ENCODE data around the gene NBAS.
"Not testable (repeated sequence)": the region's sequence is repeated elsewhere in the genome, so short reads cannot be mapped to it uniquely, and the experiment has no call there.

Gene NBAS

GRCh38 chr2:15263976-15264685 lies 297.0 kb downstream of the NBAS start:
- DNase-seq (ENCODE audit: low spot score), result no peak

GRCh38 chr2:15262792-15263191 lies 298.3 kb downstream of the NBAS start:
- DNase-seq (ENCODE audit: low spot score), result no peak

DNA sequence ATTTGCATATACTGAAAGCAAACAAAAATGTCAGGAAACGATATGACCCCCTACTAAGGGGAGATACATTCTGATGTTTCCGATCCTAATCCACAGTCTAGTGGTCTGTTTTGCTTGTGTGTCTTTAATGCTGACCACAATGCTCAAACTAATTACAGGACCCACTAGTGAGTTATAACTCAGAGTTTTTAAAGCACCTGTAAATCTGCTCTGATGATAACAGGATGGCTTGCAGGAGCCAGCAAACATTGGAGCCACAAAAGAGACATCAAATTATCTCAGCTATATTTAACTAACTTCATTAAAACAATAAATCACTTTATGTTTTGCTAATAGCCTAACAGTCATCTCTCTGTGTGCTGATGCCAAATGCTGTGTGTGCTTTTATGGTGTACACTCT lies 300.3 kb downstream of the NBAS start:
- DNase-seq (ENCODE audit: low spot score), result no peak

DNA sequence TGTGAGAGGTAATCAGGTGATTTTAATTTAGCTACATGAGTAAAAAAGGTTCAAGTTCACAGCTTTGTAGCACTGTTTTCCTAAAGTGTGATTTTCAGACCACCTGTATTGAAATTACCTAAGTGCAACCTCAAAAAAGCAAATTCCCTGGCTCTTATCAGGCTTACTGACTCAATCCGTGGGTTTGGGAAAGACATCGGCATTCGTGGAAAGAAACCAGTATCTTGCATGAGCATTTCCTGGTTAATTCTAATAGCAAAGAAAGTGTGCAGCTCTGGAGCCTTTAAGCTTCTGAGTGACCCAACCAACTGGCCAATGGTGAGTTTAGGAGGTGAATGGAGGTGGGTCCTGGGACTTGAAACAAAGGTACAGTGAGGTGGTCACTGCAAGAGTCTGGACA lies 300.9 kb downstream of the NBAS start:
- no peak for DNase-seq (ENCODE audit: low spot score)

DNA sequence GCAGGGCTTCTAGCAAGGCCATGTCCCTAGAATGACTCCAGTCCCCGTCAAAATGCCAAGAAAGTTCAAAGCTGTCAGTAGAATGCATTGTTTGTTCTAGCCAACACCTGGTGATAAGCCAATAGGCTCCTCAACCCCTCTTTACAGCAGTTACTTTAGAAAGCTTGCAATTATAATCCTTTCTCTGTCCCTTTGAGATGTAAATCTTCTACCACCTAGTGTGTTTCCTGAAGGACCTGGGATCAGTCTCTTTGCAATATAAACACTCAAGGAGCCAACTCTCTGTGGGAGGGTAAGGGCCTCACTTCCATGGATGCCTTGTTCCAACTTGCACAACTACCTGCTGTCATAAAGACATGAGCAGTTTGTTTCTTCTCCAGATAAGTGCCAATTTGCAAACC lies 301.8 kb downstream of the NBAS start:
- DNase-seq (ENCODE audit: low spot score), result no peak

- DNase-seq (ENCODE audit: low spot score), result not testable (repeated sequence)
Observed at GRCh38 chr2:15258385-15258784, 302.7 kb downstream of the NBAS start.

DNA sequence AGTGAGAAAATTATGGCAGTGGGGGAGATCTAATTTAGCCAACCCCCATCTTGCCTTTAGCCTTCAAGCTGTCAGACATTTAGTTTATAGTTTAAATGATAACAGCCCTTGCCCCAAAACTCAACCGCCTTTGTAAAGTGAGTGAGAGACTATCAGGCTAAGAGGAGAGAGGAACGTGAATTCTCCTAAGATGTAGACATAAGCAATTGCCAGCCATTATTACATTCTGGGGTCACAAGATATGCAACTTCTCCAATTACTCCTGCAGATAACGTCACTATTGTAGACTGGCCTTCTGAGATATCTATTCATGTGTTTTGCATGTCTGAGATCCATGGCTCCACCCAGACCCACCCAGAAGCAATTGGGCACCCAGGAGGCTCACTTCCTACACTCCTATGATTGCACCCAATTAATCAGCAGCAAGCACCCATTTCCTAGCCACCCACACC lies 307.3 kb downstream of the NBAS start:
- no peak for DNase-seq (ENCODE audit: low spot score)

- DNase-seq (ENCODE audit: low spot score), result no peak
Observed at GRCh38 chr2:15253247-15253646, 307.9 kb downstream of the NBAS start.

DNA sequence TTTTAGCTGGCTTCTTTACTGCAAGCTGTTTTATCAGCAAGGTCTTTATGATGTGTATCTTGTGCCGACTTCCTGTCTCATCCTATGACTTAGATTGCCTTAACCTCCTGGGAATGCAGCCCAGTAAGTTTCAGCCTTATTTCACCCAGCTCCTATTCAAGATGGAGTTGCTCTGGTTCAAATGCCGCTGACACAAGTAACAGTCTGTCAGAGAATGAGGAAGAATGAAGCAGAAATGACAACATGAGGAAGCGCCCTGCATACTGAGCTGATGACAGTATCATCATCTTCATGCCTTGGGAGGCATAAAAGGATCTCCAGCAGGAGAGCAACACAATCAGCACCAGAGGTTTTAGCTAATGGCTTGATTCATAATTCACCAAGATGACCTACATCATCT lies 309.4 kb downstream of the NBAS start:
- DNase-seq (ENCODE audit: low spot score), result no peak

DNA sequence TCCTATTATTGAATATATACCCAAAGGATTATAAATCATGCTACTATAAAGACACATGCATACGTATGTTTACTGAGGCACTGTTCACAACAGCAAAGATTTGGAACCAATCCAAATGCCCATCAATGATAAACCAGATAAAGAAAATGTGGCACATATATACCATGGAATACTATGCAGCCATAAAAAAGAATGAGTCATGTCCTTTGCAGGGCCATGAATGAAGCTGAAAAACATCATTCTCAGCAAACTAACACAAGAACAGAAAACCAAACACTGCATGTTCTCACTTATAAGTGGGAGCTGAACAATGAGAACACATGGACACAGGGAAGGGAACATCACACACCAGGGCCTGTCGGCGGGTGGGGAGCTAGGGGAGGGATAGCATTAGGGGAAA lies 310.2 kb downstream of the NBAS start:
- DNase-seq (ENCODE audit: low spot score), result not testable (repeated sequence)

- DNase-seq (ENCODE audit: low spot score), result no peak
Observed at GRCh38 chr2:15246870-15247269, 314.3 kb downstream of the NBAS start.

- no peak for DNase-seq (ENCODE audit: low spot score)
Observed at GRCh38 chr2:15243762-15244161, 317.4 kb downstream of the NBAS start.

DNA sequence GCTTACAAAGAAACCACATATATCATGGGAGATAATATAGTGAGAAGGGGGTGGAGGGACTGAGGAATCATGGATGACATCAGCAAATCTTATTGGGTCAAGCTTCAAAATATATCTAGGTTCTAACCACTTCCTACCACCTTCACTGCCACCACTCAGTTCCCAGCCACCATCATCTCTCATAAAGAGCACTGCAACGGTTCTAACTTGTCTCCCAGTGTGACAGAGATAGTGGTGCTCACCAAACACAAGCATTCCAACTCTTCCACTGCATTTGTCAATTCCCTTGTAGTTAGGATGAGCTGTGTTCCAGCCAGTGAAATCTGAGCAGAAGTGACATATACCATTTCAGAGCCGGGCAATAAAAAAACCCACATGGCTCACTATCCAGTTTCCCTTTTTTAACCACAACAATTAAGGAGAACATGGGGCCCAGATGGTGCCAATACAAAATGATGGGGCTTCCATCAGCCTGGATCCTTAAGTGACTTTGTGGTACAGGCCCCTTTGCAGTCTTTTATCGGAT lies 318.1 kb downstream of the NBAS start:
- no peak for DNase-seq (ENCODE audit: low spot score)

DNA sequence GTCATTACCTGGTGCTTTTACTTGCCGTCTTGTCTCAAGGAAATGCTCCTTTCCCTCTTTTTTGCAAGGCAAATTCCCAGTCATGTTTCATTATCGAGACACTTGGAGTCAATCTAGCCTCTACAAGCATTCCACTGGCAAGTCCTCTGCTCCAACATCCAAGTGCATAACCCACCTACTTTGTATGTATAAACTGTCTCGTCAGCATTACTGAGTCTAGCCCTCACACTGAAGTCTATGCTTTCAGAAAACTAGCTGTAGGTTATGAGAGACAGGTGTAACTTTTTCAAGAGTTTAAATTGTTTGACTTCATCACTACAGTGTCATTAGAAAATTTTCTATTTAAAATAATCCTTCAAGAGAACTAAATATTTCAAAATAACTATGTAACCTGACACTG lies 319.2 kb downstream of the NBAS start:
- no peak for DNase-seq (ENCODE audit: low spot score)

DNA sequence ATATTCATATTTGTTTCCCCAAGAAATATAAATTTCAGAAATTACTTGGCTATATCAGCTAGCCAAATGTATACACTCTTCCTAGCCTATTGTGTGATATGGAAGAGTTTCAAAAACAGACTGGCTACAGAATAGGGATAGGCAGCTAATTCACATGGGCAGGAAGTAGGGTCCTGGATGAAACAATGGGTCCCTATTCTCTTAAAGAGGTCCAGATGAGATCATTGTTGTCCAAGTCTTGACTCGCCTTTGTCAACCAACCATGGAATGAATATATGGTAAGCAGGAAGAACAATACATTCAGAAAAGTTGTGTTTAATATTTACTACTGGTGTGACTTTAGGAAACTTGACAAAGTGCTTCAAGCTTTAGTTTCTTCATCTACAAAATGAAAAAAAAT lies 319.9 kb downstream of the NBAS start:
- no peak for DNase-seq (ENCODE audit: low spot score)

GRCh38 chr2:15238028-15238427 lies 323.1 kb downstream of the NBAS start:
- no peak for DNase-seq (ENCODE audit: low spot score)

GRCh38 chr2:15230599-15231192 lies 330.4 kb downstream of the NBAS start:
- no peak for DNase-seq (ENCODE audit: low spot score)

DNA sequence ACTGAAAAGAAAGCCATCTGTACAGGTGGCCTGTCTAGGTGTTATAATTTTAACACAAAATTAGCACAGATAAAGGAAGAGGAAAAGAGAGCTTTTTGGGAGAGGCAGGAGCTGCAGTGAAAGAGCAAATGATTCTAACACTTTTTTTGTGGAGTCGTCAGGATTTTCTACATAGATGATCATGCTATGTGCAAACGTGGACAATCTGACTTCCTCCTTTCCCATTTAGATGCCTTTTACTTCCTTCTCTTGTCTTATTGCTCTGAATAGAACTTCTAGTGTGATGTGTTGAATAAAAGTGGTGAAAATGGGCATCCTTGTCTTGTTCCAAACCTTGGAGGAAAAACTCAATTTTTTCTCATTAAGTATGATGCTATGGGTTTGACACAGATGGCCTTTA lies 334.5 kb downstream of the NBAS start:
- no peak for DNase-seq (ENCODE audit: low spot score)

GRCh38 chr2:15225131-15225530 lies 336.0 kb downstream of the NBAS start:
- no peak for DNase-seq (ENCODE audit: low spot score)

DNA sequence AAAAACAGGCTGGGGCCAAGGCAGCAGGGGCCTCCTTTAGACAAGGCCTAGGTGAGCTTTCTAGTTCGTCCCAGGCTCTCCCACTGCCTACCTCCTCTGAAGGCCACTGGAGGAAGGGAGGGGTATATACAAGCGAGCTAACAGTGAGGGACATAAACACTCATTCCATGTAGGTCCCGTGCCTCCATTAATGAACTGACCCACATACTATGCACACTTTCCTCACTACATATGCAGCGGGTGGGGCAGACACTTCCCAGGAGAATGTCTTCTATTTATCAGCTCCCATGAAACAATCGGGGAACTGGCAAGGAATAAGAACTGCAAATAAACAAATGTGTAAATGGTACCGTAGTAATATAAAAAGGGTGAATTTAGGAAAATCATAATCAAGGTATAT lies 336.5 kb downstream of the NBAS start:
- DNase-seq (ENCODE audit: low spot score), result no peak

DNA sequence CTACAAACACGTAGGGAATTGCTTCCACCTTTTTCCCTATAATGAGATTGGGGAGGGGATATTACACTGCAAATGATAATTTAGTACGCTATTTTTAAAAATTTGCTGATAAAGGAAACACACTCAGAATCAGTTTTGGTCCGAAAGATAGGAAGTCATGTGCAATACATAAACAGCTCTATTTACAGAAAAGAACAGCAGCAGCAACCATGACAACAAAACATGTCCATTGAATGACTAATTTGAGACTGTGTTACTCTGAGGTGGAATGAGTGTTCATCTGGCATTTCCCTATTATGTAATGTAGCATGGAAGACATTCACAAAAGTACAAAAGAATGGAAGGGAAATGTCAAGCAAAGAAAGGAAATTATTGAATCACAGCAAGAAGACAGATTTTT lies 337.2 kb downstream of the NBAS start:
- no peak for DNase-seq (ENCODE audit: low spot score)

GRCh38 chr2:15222856-15223255 lies 338.3 kb downstream of the NBAS start:
- DNase-seq (ENCODE audit: low spot score), result no peak

DNA sequence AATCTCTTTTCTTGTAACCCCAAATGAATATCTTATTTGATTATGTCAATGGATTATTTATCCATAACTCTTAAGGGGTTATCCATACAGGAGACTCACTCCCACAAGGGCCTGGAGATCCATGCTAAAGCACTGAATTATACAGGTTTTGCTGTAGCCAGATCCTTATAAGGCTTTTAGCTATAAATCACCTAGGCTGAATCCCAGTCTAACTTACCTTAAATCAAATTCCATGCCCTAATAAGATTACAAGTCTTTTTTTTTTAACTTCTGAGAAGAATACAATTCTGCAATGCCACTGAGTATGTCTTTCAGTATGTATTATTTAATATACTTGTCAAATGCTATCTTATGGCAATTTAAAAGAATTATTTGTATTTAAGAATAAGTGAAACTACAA lies 340.5 kb downstream of the NBAS start:
- no peak for DNase-seq (ENCODE audit: low spot score)
